ENCODE measurements around the gene OSR1.
A peak's percentile ranks its signal among the peaks of the same experiment; 100 is the strongest.

The OSR1 gene

DNA sequence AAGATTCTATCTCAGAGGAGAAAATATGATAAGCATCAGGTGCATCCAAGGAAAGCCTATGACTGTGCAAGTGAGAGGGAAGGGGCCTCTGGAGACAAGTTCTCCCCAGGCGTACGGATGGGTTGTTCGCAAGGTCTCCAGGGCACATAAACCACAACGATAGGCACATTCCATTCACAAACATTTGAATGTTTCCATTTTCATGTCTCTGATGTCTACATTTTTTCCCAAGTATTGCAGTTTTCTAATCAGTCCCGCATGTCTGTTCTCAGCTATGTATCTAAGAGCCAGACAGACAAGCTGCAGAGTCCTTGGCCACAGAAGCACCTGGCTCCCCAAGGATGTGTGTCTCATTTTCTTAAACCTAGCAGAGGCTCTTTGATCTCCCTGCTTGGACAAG lies 28.0 kb downstream of the OSR1 start:
- in situ Hi-C loops (cut with HindIII; ENCODE audit: low sequenced_read_pairs): no loop called here
- no peak for DNase-seq (ENCODE audit: low read depth, low spot score)
- TF ChIP-seq, protein P1, sequence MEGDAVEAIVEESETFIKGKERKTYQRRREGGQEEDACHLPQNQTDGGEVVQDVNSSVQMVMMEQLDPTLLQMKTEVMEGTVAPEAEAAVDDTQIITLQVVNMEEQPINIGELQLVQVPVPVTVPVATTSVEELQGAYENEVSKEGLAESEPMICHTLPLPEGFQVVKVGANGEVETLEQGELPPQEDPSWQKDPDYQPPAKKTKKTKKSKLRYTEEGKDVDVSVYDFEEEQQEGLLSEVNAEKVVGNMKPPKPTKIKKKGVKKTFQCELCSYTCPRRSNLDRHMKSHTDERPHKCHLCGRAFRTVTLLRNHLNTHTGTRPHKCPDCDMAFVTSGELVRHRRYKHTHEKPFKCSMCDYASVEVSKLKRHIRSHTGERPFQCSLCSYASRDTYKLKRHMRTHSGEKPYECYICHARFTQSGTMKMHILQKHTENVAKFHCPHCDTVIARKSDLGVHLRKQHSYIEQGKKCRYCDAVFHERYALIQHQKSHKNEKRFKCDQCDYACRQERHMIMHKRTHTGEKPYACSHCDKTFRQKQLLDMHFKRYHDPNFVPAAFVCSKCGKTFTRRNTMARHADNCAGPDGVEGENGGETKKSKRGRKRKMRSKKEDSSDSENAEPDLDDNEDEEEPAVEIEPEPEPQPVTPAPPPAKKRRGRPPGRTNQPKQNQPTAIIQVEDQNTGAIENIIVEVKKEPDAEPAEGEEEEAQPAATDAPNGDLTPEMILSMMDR (IDR thresholded peaks at IDR 0.05; ENCODE audit: low read depth, low read length): no peak
- no peak overlapping the region for H3K4me3 ChIP-seq (ENCODE audit: low read depth, low read length)

DNA sequence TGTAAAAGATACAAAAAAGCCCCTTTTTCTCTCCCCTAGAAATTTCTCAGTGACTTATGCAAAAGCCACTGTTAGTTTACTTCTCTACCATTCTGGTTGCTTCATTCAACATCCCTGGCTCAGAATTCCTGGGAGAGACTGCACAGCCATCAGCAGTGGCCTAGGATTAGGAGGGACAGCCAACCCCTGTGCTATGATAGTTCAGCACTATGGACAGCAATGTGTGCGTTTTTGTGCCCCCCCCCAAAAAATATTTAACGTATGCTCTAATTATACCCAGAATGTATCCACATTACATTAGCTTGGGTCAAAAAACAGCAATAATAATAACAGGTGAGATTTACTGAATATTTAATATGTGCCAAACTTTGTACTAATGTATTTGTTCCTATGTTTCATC lies 29.0 kb downstream of the OSR1 start:
- no peak for DNase-seq (ENCODE audit: low read depth, low spot score)
- TF ChIP-seq, protein P1 (IDR thresholded peaks at IDR 0.05; ENCODE audit: low read depth, low read length): no peak
- in situ Hi-C loops (cut with HindIII; ENCODE audit: low sequenced_read_pairs): no loop called here
- H3K4me3 ChIP-seq (ENCODE audit: low read depth, low read length): no peak overlapping the region

DNA sequence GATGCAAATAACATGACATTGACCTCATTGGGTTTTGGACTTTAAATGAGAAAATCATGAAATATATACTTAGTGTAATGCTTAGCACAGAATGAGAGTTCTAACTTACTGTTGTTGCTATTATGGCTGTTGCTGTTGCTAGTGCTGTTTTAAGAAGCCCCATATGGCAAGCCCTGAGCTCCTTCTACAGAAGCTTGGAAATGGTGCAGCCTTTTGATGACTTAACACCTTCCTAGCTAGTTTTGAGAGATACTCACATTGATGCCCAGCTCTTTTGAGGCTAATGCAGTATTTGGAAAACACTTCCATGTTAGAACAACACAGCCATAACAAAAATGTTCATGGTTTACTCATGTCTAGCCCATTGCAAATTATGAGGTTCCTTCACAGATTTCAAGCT lies 30.9 kb downstream of the OSR1 start:
- in situ Hi-C loops (cut with HindIII; ENCODE audit: low sequenced_read_pairs): no loop called here
- no peak overlapping the region for H3K4me3 ChIP-seq (ENCODE audit: low read depth, low read length)
- TF ChIP-seq, protein P1 (IDR thresholded peaks at IDR 0.05; ENCODE audit: low read depth, low read length): no peak
- DNase-seq (ENCODE audit: low read depth, low spot score): no peak

DNA sequence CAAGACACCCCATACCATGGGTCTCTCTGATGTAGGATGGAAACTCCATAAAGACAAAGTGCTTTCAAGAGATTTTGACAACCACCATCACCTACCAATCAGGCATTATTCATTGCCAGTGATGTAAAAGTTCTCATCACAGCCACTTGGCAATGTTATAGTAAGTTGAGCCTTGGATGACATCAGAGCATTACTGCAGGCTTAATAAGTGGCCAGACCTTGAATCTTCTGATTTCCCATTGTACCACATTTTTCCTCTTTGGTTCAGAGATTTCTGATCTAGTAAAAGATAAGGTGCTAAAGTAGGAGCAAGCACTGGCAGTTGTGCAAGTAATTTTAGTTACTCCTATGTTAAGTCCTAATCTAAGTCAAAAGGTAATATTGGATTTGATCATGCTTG lies 36.5 kb downstream of the OSR1 start:
- in situ Hi-C loops (cut with HindIII; ENCODE audit: low sequenced_read_pairs): no loop called here

DNA sequence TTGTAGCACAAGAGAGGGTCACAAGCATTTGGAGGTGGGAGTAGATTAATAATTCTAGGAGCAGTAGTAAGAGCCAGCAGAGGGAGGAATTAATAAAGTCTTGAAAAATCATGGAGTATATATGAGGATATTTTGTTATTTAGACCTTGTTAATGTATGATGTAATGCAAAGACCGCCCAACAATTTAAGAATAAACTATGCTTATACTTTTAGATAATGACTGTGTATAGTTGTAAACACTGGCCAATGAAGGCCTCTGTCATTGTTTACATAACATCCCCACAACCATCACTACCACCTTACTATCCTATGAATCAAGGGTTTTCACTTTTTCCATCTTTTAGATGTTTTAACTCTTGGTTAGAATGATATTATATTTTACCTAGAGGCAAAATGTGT lies 37.6 kb downstream of the OSR1 start:
- DNase-seq (ENCODE audit: low read depth, low spot score): no peak
- TF ChIP-seq, protein P1 (IDR thresholded peaks at IDR 0.05; ENCODE audit: low read depth, low read length): no peak
- in situ Hi-C loops (cut with HindIII; ENCODE audit: low sequenced_read_pairs): no loop called here
- H3K4me3 ChIP-seq (ENCODE audit: low read depth, low read length): no peak overlapping the region

More for the DNA sequence above, 36.5 kb downstream of the OSR1 start:
- DNase-seq (ENCODE audit: low read depth, low spot score): peak; percentile 18
- no peak overlapping the region for H3K4me3 ChIP-seq (ENCODE audit: low read depth, low read length)
- TF ChIP-seq, protein P1 (IDR thresholded peaks at IDR 0.05; ENCODE audit: low read depth, low read length): no peak

DNA sequence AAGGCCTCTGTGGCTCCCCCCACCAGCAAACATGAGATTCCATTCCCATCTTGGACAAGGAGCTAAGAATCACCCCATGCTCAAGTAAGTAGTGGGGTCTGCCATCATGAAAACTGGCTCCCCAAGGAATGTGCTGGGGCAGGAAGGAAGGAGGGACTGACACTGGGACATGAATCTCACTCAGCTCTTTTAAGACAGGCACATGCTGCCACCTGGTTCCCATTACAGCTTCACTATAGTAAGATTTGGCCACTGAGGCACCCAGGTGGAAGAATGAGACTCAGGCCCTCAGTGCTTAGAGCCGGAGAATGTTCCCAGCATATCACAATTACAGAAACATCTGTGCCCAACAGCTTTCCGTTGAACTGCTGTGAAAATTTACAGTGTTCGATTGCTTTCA lies 38.7 kb downstream of the OSR1 start:
- in situ Hi-C loops (cut with HindIII; ENCODE audit: low sequenced_read_pairs): no loop called here
- DNase-seq (ENCODE audit: low read depth, low spot score): no peak

More for the DNA sequence above, 38.7 kb downstream of the OSR1 start:
- H3K4me3 ChIP-seq (ENCODE audit: low read depth, low read length): no peak overlapping the region
- TF ChIP-seq, protein P1 (IDR thresholded peaks at IDR 0.05; ENCODE audit: low read depth, low read length): no peak

Measured in astrocyte of the spinal cord (primary cell).